ENCODE measurements around the gene TNIP1. TPM values are rescaled to one million over a fixed set of nuclear protein-coding genes. Genes with fewer than 3 reads are reported as not detected.

The TNIP1 gene
- total and polyA plus RNA-seq, 7 donors: 55.1 to 210 (median 73.1) TPM

DNA sequence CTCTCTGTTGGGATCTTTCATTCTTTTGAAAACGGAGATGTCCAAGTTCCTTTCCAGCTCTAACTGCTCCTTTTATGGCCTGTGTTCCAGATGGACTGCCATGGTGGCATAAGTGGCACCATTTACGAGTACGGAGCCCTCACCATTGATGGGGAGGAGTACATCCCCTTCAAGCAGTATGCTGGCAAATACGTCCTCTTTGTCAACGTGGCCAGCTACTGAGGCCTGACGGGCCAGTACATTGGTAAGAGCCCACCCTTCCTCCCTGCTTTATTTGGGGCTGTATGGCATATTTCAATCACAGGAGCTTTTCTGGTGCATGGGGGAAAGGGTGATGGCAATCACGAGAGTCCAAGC, 55.6 kb downstream of the TNIP1 start:
- no peaks in the 10 kb centered on the region for H3K9me3 ChIP-seq
- no peak for DNase-seq
- peaks cover 0 to 56% (median 39%) of the 10 kb centered on the region in 4 donors for H3K4me1 ChIP-seq
- peaks cover 8 to 46% (median 17%) of the 10 kb centered on the region in 4 donors for H3K36me3 ChIP-seq
- TF ChIP-seq, protein P1, sequence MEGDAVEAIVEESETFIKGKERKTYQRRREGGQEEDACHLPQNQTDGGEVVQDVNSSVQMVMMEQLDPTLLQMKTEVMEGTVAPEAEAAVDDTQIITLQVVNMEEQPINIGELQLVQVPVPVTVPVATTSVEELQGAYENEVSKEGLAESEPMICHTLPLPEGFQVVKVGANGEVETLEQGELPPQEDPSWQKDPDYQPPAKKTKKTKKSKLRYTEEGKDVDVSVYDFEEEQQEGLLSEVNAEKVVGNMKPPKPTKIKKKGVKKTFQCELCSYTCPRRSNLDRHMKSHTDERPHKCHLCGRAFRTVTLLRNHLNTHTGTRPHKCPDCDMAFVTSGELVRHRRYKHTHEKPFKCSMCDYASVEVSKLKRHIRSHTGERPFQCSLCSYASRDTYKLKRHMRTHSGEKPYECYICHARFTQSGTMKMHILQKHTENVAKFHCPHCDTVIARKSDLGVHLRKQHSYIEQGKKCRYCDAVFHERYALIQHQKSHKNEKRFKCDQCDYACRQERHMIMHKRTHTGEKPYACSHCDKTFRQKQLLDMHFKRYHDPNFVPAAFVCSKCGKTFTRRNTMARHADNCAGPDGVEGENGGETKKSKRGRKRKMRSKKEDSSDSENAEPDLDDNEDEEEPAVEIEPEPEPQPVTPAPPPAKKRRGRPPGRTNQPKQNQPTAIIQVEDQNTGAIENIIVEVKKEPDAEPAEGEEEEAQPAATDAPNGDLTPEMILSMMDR (IDR thresholded peaks at IDR 0.05): no peak
- TF ChIP-seq EP300 (IDR thresholded peaks at IDR 0.05): no peak
- no peak for TF ChIP-seq POLR2A (IDR thresholded peaks at IDR 0.05)
- TF ChIP-seq POLR2AphosphoS5 (IDR thresholded peaks at IDR 0.05): peak in 1 of 4 donors; percentile 17
- peak overlapping the region in 3 of 4 donors; percentile 75 to 83 (median 80) for H3K27ac ChIP-seq
- intact Hi-C loops (cut with DNase I): no loop called here
- WGBS, 2 donors: 91 to 93% methylated on average over 7 of the region's 7 CpGs
- peak overlapping the region in 1 of 4 donors; percentile 4 for H3K4me3 ChIP-seq
- no peaks in the 10 kb centered on the region for H3K27me3 ChIP-seq

DNA sequence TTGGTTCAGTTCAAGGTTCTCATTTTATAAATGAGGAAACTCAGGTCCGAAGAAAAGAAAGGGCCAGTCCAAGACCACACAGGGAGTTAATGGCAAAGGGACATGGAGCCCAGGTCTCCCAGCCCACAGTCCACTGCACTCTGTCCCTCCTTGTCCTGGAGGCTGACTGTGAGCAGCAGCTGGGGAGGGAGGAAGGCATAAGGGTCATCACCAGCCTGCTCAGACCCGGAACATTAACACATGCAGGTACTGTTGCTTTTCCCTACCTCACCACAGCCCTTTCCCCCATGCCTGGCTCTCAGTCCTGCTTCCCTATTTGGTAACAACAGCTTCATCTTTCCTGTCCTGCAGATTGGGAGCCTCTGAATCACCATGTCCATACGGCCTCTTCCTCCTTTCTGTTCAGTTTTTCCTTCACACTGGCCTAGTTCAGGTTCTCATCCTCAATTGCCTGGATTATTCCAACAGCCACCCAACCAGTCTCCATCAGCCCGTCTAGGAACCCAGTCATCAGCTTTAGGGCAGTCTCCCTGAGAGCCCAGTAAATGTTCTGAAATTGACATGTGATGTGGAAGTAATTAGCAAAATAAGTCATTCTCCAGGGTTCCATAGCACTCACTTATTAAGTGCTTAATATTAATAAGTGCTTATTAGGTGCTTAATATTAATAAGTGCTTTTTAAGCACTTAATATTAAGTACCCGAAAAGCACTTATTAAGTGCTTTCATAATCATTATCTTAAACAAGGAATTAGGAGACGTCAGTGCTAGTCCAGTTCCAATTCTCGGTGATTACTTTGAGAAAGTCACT, 56.2 kb downstream of the TNIP1 start:
- Histone ChIP-seq H3K36me3 (peaks cover 8 to 41% (median 17%) of the 10 kb centered on the region in 4 donors), H3K9me3 (no peaks in the 10 kb centered on the region), H3K4me3 (peak overlapping the region; percentile 58 to 72 (median 66)), H3K4me1 (peaks cover 0 to 55% (median 39%) of the 10 kb centered on the region in 4 donors), H3K27me3 (no peaks in the 10 kb centered on the region), H3K27ac (peak overlapping the region; percentile 71 to 83 (median 78))
- intact Hi-C loops (cut with DNase I): no loop called here
- 78 to 85% methylated on average over 7 of the region's 7 CpGs for WGBS, 2 donors
- no peak for TF ChIP-seq POLR2A (IDR thresholded peaks at IDR 0.05)
- TF ChIP-seq POLR2AphosphoS5 (IDR thresholded peaks at IDR 0.05): peak in 3 of 4 donors; percentile 2 to 8 (median 7)
- no peak for DNase-seq

GRCh38 chr5:151023651-151024050, 57.2 kb downstream of the TNIP1 start:
- intact Hi-C loops (cut with DNase I): no loop called here
- peak overlapping the region; percentile 58 to 72 (median 66) for H3K4me3 ChIP-seq
- TF ChIP-seq POLR2A (IDR thresholded peaks at IDR 0.05): no peak
- TF ChIP-seq, protein P1 (IDR thresholded peaks at IDR 0.05): no peak
- TF ChIP-seq EP300 (IDR thresholded peaks at IDR 0.05): no peak
- TF ChIP-seq POLR2AphosphoS5 (IDR thresholded peaks at IDR 0.05): peak in 3 of 4 donors; percentile 18 to 28 (median 21)
- H3K36me3 ChIP-seq: peaks cover 8 to 31% (median 14%) of the 10 kb centered on the region in 4 donors
- peaks cover 0 to 55% (median 41%) of the 10 kb centered on the region in 4 donors for H3K4me1 ChIP-seq
- H3K9me3 ChIP-seq: no peaks in the 10 kb centered on the region
- DNase-seq: peak; percentile 79
- H3K27ac ChIP-seq: peak overlapping the region; percentile 71 to 83 (median 78)
- WGBS, 2 donors: 31 to 62% methylated on average over 8 of the region's 8 CpGs
- H3K27me3 ChIP-seq: no peaks in the 10 kb centered on the region

DNA sequence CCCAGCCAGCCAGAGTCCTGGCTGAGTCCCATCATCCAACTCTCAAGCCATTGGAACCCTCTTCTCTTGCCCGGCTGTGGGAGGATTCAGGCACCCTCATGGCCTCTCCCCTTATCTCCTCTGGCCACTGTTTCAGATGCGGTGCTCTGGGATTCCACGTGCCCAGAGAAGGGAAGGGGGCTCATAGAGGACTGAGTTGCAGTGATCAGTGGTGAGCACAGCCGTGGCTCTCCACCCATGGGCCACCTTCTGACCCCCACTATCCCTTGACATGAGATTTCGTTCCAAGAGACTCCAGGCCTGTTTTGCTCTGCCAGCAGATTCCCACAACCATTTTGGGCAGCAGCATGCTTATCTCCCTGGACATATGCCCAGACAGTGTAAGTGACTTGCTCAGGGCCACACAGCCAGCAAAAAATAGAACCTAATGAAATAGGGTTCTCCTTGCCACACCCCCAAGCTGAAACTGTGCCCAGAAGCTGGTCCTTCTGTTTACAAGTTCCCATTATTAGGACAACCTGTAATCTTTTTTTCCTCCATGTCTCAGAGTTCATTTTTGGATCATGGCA, 57.7 kb downstream of the TNIP1 start:
- peaks cover 8 to 26% (median 9%) of the 10 kb centered on the region in 4 donors for H3K36me3 ChIP-seq
- no peak for DNase-seq
- WGBS, 2 donors: 83 to 89% methylated on average over 5 of the region's 5 CpGs
- H3K9me3 ChIP-seq: no peaks in the 10 kb centered on the region
- no peaks in the 10 kb centered on the region for H3K27me3 ChIP-seq
- H3K4me3 ChIP-seq: peak overlapping the region; percentile 58 to 72 (median 66)
- H3K4me1 ChIP-seq: peaks cover 0 to 55% (median 41%) of the 10 kb centered on the region in 4 donors
- peak overlapping the region; percentile 71 to 83 (median 78) for H3K27ac ChIP-seq
- intact Hi-C loops (cut with DNase I): no loop called here
- TF ChIP-seq EP300 (IDR thresholded peaks at IDR 0.05) (no peak), POLR2AphosphoS5 (IDR thresholded peaks at IDR 0.05) (peak in 1 of 4 donors; percentile 30), POLR2A (IDR thresholded peaks at IDR 0.05) (no peak)
- TF ChIP-seq, protein P1 (IDR thresholded peaks at IDR 0.05): no peak

- Histone ChIP-seq H3K4me3 (peak overlapping the region; percentile 58 to 72 (median 66)), H3K27me3 (no peaks in the 10 kb centered on the region), H3K36me3 (peaks cover 3 to 20% (median 6%) of the 10 kb centered on the region in 4 donors), H3K9me3 (no peaks in the 10 kb centered on the region), H3K4me1 (peaks cover 0 to 55% (median 41%) of the 10 kb centered on the region in 4 donors), H3K27ac (peak overlapping the region; percentile 71 to 83 (median 78))
- no peak for TF ChIP-seq POLR2A (IDR thresholded peaks at IDR 0.05)
- TF ChIP-seq EP300 (IDR thresholded peaks at IDR 0.05): no peak
- peak in 1 of 4 donors; percentile 32 for TF ChIP-seq POLR2AphosphoS5 (IDR thresholded peaks at IDR 0.05)
- DNase-seq: no peak
- intact Hi-C loops (cut with DNase I): no loop called here
- WGBS, 2 donors: 76 to 83% methylated on average over 7 of the region's 7 CpGs
Observed at GRCh38 chr5:151022511-151023018, 58.3 kb downstream of the TNIP1 start.

Measured in sigmoid colon (tissue), 7 donors.